OCI-LY7 (cell line): ENCODE measurements around the gene BLOC1S6. TPM values are rescaled to one million over a fixed set of nuclear protein-coding genes. Genes with fewer than 3 reads are reported as not detected.

Experiments
- BruUV-seq: library from RNA; stranded (reverse); fragments of 400-500 nt; replicated peaks from 2 replicates; lab custom pipeline; 2021; lab: Mats Ljungman, UMichigan
- CTCF ChIA-PET: fragments of 300-600 bp; sonication (Branson Sonifier 250); formaldehyde crosslinking; loops from one replicate; lab custom pipeline; 2022; ENCODE audit warnings: antibody characterized with exemption; ENCODE audit not compliant: unreplicated experiment; lab: Charles Lee
- POLR2A ChIA-PET: fragments of 300-600 bp; sonication (Branson Sonifier 250); formaldehyde crosslinking; loops from one replicate; lab custom pipeline; 2022; ENCODE audit warnings: antibody characterized with exemption; lab: Charles Lee
- DNase-seq: peaks from one replicate; pipeline ENCODE4 v3.0.0-alpha.2; 2015; ENCODE audit warnings: low spot score
- H2AFZ ChIP-seq: fragments of 200-600 bp; sonication (generic), shearing (Covaris generic); 2 replicates; pipeline ENCODE4 v1.6.1; 2014; ENCODE audit warnings: mild to moderate bottlenecking, antibody characterized with exemption, low read length, moderate library complexity
- H3K27ac ChIP-seq: fragments of 200-600 bp; sonication (generic); 2 replicates; pipeline ENCODE4 v1.5.1; 2014; ENCODE audit warnings: mixed run types, low read depth, mild to moderate bottlenecking, moderate library complexity, low read length, inconsistent platforms; ENCODE audit not compliant: poor library complexity, severe bottlenecking
- H3K36me3 ChIP-seq: fragments of 200-600 bp; sonication (generic); 2 replicates; pipeline ENCODE4 v1.6.1; 2014; ENCODE audit warnings: mild to moderate bottlenecking, antibody characterized with exemption, low read length, moderate library complexity, mixed read lengths; ENCODE audit not compliant: insufficient read depth
- H3K4me1 ChIP-seq: fragments of 200-600 bp; sonication (generic); 2 replicates; pipeline ENCODE4 v1.5.1; 2014; ENCODE audit warnings: mild to moderate bottlenecking, low read length; ENCODE audit not compliant: insufficient read depth, poor library complexity, severe bottlenecking
- H3K4me2 ChIP-seq: fragments of 200-600 bp; sonication (generic); 2 replicates; pipeline ENCODE4 v1.6.1; 2014; ENCODE audit warnings: mild to moderate bottlenecking, low read length
- H3K4me3 ChIP-seq: fragments of 200-600 bp; sonication (generic); 2 replicates; pipeline ENCODE4 v1.5.1; 2014; ENCODE audit warnings: mild to moderate bottlenecking, low read depth, low read length; ENCODE audit not compliant: poor library complexity, severe bottlenecking
- H3K79me2 ChIP-seq: fragments of 200-600 bp; sonication (generic); 2 replicates; pipeline ENCODE4 v1.6.1; 2016; ENCODE audit warnings: low read depth, mild to moderate bottlenecking, low read length, moderate library complexity, mixed read lengths; ENCODE audit not compliant: insufficient read depth
- H3K9me2 ChIP-seq: fragments of 200-600 bp; sonication (generic); 2 replicates; pipeline ENCODE4 v1.6.1; 2016; ENCODE audit warnings: mild to moderate bottlenecking, low read length, mixed read lengths; ENCODE audit not compliant: insufficient read depth
- H3K9me3 ChIP-seq: fragments of 200-600 bp; sonication (generic); 2 replicates; pipeline ENCODE4 v1.6.1; 2014; ENCODE audit warnings: mild to moderate bottlenecking, mixed run types, low read length, mixed read lengths
- H4K20me1 ChIP-seq: fragments of 200-600 bp; sonication (generic); 2 replicates; pipeline ENCODE4 v1.6.1; 2014; ENCODE audit warnings: mild to moderate bottlenecking, antibody characterized with exemption, low read length, moderate library complexity, mixed read lengths; ENCODE audit not compliant: insufficient read depth
- CTCF ChIP-seq: fragments of 200-600 bp; sonication (generic); conservative IDR thresholded peaks from 2 replicates; pipeline ENCODE4 v1.5.1; 2014; ENCODE audit warnings: mild to moderate bottlenecking, antibody characterized with exemption, low read length, moderate library complexity, mixed read lengths
- EZH2phosphoT487 ChIP-seq: fragments of 200-600 bp; sonication (generic); IDR thresholded peaks from 2 replicates; pipeline ENCODE4 v1.6.1; 2018; ENCODE audit warnings: low read depth, borderline replicate concordance, mild to moderate bottlenecking, mixed run types, antibody characterized with exemption, low read length, moderate library complexity, mixed read lengths
- intact Hi-C: fragments of 100-400 bp; cut with micrococcal nuclease; formaldehyde crosslinking; loops from one replicate; pipeline ENCODE4 v1.10.0; 2022; ENCODE audit not compliant: unreplicated experiment
- total RNA-seq, 2 experiments: library from RNA; depleted of rRNA in 1 of 2; stranded (reverse); fragments of >200 nt in 1 of 2; shearing (Covaris generic) in 1 of 2; gene quantifications; 2 replicates each; pipeline ENCODE4 v1.2.3, GENCODE V29; 2014 to 2022

Gene BLOC1S6
- total RNA-seq, 2 experiments from 2014 or later = 50.2 to 79.0 TPM

DNA sequence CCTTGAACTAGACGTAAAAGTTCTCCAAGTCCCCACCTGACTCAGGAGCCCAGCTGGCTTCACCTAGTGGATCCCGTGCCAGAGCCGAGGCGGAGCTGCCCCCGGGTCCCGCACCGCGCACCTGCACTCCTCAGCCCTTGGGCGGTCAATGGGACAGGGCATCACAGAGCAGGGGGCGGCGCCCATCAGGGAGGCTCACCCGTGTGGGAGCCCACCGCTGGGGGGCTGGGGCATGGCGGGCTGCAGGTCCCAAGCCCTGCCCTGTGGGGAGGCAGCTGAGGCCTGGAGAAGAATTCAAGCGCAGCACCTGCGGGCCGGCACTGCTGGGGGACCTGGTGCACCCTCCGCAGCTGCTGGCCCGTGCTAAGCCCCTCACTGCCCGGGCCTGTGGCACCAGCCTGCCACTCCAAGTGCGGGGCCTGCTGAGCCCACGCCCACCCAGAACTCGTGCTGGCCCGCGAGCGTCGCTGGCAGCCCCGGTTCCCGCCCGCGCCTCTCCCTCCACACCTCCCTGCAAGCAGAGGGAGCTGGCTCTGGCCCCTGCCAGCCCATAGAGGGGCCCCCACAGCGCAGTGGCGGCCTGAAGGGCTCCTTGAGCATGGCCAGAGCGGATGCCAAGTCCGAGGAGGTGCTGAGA lies 63.8 kb downstream of the BLOC1S6 start:
- no peaks in the 10 kb centered on the region for H3K9me3 ChIP-seq
- CTCF ChIA-PET = no interaction called here
- intact Hi-C loops = no loop called here
- no peak overlapping the region for H3K27ac ChIP-seq
- H3K4me1 ChIP-seq = no peaks in the 10 kb centered on the region
- DNase-seq = no peak
- H3K4me3 ChIP-seq = no peak overlapping the region
- no peak overlapping the region for H2AFZ ChIP-seq
- no peaks in the 10 kb centered on the region for H4K20me1 ChIP-seq
- no TSS peak for BruUV-seq
- no peak overlapping the region for H3K4me2 ChIP-seq
- H3K36me3 ChIP-seq = no peaks in the 10 kb centered on the region
- H3K9me2 ChIP-seq = no peaks in the 10 kb centered on the region
- POLR2A ChIA-PET = no interaction called here
- TF ChIP-seq CTCF = no peak
- TF ChIP-seq EZH2phosphoT487 = no peak
- no peaks in the 10 kb centered on the region for H3K79me2 ChIP-seq

DNA sequence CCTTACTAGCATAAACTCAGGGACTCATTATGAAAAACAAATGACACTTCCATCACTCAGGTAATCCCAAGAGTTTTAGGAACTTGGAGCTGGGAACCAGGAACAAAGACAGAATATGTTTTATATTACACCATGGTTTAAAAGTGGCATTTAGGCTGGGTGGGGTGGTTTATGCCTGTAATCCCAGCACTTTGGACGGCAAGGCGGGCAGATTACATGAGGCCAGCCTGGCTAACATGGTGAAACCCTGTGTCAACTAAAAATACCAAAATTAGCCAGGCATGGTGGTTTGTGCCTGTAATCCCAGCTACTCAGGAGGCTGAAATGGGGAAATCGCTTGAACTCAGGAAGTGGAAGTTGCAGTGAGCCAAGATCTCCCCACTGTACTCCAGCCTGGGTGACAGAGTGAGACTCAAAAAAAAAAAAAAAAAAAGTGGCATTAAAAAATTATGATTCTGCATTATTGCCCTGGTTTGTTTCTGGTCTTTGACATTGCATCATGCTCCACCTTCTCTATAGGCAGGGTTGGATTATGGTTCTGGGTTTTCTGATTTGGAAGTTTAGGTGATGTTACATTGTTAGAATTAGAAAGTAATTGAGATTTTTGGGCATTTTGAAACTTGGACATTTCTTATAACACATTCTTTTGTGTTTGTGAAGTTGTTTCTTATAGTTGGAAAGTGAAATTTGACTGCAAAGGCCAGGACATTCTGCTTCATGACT lies 66.7 kb downstream of the BLOC1S6 start:
- H3K4me3 ChIP-seq = no peak overlapping the region
- no peak overlapping the region for H2AFZ ChIP-seq
- intact Hi-C loops = no loop called here
- no peaks in the 10 kb centered on the region for H3K79me2 ChIP-seq
- POLR2A ChIA-PET = no interaction called here
- H3K9me2 ChIP-seq = no peaks in the 10 kb centered on the region
- H3K4me2 ChIP-seq = no peak overlapping the region
- H3K36me3 ChIP-seq = no peaks in the 10 kb centered on the region
- BruUV-seq = no TSS peak
- no peaks in the 10 kb centered on the region for H4K20me1 ChIP-seq
- no peak for TF ChIP-seq EZH2phosphoT487
- no peak for TF ChIP-seq CTCF
- CTCF ChIA-PET = no interaction called here
- no peak for DNase-seq
- H3K4me1 ChIP-seq = no peaks in the 10 kb centered on the region
- H3K27ac ChIP-seq = no peak overlapping the region
- no peaks in the 10 kb centered on the region for H3K9me3 ChIP-seq

DNA sequence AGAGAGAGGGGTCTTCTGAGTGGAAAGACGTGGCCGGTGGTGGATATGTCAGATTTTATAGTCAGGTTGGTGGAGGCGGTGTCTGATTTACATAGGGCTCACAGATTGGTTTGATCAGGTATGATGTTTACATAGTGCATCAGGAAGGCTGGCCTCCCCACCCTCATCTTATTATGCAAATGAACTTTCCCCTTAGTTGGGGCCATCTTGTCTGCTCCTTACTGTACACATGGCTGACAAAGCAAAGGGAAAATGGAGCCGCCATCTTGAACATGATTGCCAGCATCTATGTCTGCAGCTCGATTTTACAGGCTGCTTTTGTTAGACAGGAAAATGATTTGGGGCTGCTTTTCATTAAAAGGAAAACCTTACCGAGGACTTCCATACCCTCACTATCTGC lies 67.6 kb downstream of the BLOC1S6 start:
- Histone ChIP-seq H3K4me2 (no peak overlapping the region), H2AFZ (no peak overlapping the region), H3K4me3 (no peak overlapping the region), H4K20me1 (no peaks in the 10 kb centered on the region), H3K79me2 (no peaks in the 10 kb centered on the region), H3K9me3 (no peaks in the 10 kb centered on the region), H3K4me1 (no peaks in the 10 kb centered on the region), H3K27ac (no peak overlapping the region), H3K9me2 (no peaks in the 10 kb centered on the region), H3K36me3 (no peaks in the 10 kb centered on the region)
- TF ChIP-seq EZH2phosphoT487 (no peak), CTCF (no peak)
- ChIA-PET POLR2A (no interaction called here), CTCF (no interaction called here)
- DNase-seq = no peak
- intact Hi-C loops = no loop called here
- BruUV-seq = no TSS peak
